Skin epidermis (tissue), 12 donors: ENCODE measurements around the gene RAVER2.
"Not testable (repeated sequence)": the region's sequence is repeated elsewhere in the genome, so short reads cannot be mapped to it uniquely, and the experiment has no call there.

Experiments used
- H3K27ac ChIP-seq, 21 experiments: fragments of 200-600 bp; sonication (generic) in 11 of 21; one replicate each; pipeline ENCODE4 v1.5.0; 2020; ENCODE audit warnings: mild to moderate bottlenecking in 3 of 21, inconsistent platforms in 2 of 21, moderate library complexity in 2 of 21
- H3K4me3 ChIP-seq, 7 experiments: fragments of 200-600 bp; sonication (generic) in 2 of 7; one replicate each; pipeline ENCODE4 v1.5.0; 2020; ENCODE audit warnings: inconsistent platforms in 2 of 7, mild to moderate bottlenecking in 2 of 7, moderate library complexity in 1 of 7

Gene RAVER2

DNA sequence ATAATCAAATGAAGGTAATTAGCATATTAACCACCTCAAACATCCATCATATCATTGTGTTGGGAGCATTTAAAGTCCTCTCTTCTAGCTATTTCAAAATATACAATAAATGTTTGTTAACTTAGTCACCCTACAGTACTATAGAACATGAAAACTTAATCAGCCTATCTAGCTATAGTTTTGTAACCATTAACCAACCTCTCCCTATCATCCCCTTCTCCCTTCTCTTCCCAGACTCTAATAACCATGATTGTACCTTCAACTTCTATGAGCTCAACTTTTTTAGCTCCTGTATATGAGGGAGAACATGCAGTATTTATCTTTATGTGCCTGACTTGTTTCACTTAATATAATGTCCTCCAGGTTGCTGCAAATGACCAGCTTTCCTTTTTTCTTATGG lies 54.0 kb downstream of the RAVER2 start:
- H3K27ac ChIP-seq = no peak overlapping the region
- H3K4me3 ChIP-seq = no peak overlapping the region

DNA sequence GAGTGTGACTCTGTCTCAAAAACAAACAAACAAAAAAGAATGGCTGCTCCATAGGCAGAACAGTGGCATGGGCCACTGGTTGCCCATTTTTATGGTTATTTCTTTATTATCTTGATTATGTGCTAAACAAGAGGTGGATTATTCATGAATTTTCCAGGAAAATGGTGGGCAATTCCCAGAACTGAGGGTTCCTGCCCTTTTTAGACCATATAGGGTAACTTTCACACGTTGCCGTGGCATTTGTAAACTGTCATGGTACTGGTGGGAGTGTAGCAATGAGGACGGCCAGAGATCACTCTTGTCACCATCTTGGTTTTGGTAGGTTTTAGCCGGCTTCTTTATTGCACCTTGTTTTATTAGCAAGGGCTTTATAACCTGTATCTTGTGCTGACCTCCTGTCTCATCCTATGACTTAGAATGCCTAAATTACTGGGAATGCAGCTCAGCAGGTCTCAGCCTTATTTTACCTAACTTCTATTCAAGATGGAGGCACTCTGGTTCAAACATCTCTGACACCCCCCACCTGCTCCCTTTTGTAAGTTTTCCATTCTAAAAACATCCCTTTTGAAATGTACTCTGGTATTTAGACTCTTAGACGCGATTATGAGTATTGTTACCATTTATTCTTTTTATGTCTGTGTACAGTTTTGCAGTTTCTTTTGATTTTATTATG lies 57.1 kb downstream of the RAVER2 start:
- H3K27ac ChIP-seq = no peak overlapping the region
- H3K4me3 ChIP-seq = no peak overlapping the region

DNA sequence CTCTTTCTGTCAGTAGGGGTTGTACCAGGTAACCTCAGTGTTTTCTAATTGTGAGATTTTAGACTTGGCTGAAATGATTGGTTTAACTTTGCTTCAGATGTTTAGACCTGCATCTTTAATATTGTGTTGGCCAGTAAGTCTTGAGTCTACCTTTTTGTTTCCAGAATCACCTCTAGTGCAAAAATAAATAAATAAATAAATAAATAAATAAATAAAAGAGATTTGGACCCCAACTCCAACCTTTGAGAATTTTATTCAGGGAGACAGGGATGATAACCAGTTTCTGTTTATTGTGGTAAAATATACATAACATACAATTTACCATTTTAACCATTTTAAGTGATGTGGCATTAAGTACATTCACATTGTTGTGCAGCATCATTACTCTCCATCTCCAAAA lies 64.4 kb downstream of the RAVER2 start:
- Histone ChIP-seq H3K4me3 (no peak overlapping the region), H3K27ac (no peak overlapping the region)

DNA sequence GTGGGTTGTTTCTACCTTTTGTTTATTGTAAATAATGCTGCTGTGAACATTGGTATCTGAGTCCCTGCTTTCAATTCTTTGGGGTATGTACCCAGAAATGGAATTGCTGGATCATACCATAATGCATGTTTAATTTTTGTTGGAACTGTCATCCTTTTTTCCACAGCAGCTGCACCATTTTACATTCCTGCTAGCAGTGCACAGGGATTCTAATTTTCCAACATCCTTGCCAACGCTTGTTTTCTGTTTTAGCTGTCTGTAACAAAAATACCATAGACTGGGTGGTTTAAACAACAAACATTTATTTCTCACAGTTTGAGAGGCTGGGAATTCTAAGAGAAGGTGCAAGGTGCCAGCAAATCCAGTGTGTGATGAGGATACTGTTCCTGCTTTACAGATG lies 65.1 kb downstream of the RAVER2 start:
- H3K27ac ChIP-seq = no peak overlapping the region
- H3K4me3 ChIP-seq = no peak overlapping the region

DNA sequence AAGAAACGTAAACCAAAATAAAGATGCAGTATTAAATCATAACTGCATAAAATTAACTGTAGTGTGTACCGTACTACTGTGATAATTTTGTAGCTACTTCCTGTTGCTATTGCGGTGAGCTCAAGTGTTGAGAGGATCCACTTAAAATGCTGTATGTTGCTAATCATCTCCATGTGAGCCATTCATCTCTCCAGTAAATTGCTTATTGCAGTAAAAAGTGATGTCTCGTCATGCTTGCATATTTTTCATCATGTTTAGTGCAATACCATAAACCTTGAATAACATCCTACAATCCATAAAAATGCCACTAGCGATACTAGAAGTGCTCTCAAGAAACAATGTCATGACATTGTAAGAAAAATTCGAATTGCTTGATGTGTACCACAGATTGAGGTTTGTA lies 66.3 kb downstream of the RAVER2 start:
- H3K4me3 ChIP-seq = no peak overlapping the region
- no peak overlapping the region for H3K27ac ChIP-seq

DNA sequence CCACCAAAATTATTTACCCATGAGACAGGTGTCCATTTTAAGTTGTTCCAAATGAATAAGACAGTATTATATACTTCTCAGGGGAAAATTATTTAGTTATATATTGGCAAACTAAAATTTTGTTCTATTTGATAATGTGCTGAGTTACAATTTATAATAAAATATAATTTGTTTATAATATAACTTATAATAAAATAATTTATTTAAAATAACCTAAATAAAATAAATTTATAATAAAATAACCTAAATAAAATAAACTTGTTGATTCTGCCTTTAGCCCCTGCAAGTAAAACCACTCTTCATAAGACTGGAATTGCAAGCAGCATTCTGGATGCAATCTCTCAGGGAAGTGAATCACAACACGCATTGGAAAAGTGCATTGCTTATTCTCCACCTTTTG lies 69.6 kb downstream of the RAVER2 start:
- no peak overlapping the region for H3K4me3 ChIP-seq
- H3K27ac ChIP-seq = no peak overlapping the region

DNA sequence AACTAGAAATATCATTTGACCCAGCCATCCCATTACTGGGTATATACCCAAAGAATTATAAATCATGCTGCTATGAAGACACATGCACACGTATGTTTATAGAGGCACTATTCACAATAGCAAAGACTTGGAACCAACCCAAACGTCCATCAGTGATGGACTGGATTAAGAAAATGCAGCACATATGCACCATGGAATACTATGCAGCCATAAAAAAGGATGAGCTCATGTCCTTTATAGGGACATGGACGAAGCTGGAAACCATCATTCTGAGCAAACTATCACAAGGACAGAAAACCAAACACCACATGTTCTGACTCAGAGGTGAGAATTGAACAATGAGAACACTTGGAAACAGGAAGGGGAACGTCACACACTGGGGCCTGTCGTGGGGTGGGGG lies 72.5 kb downstream of the RAVER2 start:
- H3K27ac ChIP-seq, H3K4me3 ChIP-seq: not testable (repeated sequence)

DNA sequence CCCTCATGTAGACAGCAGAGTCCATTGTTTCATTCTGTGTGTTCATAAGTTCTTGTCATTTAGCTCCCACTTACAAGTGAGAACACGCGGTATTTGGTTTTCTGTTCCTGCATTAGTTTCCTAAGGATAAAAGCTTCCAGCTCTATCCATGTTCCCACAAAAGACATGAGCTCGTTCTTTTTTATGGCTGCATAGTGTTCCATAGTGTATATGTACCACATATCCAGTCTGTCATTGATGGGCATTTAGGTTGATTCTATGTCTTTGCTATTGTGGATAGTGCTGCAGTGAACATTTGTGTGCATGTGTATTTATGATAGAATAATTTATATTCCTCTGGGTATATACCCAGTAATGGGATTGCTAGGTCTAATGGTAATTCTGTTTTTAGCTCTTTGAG lies 75.7 kb downstream of the RAVER2 start:
- not testable (repeated sequence) for H3K27ac ChIP-seq, H3K4me3 ChIP-seq

DNA sequence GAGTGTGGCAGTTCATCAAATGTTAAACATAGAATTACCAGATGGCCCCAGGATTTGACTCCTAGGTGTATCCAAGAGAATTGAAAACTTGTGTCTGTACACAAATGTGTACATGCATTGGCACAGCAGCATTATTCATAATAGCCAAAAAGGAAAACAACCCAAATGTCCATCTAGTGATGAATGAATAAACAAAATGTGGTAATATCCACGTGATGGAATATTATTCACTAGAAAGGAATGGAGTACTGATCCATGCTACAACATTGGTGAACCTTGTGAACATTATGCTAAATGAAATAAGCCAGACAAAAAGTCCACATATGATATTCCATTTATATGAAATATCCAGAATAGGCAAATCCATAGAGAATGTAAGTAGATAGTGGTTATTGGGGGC lies 77.7 kb downstream of the RAVER2 start:
- H3K27ac ChIP-seq = no peak overlapping the region
- no peak overlapping the region for H3K4me3 ChIP-seq

DNA sequence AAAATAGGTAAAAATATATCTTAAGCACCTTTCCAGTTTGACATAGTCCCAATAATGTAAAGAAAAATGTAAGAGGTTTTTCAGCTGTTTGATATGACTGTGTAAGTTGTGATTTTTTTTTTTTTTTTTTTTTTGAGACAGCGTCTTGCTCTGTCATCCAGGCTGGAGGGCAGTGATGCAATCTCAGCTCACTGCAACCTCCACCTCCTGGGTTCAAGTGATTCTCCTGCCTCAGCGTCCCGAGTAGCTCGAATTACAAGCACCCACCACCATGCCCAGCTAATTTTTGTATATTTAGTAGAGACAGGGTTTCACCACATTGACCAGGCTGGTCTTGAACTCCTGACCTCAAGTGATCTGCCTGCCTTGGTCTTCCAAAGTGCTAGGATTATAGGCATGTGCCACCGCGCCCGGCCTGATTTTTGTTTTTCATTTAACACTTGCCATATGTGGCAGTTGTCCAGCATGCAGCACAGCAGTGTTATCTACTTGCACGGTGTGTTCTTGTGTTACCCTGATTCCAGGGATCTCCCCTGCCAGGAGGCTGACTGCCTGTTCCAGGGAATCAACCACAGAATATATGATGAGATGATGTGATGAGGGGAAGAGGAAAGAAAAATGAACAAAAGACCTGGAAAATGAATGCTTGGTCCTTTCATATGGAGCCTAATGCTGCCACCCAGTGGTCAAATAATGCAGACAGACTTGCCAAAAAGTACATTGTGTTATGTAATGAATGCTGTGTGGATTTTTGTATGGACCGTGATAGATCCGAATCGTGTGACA lies 79.0 kb downstream of the RAVER2 start:
- Histone ChIP-seq H3K4me3 (no peak overlapping the region), H3K27ac (no peak overlapping the region)

DNA sequence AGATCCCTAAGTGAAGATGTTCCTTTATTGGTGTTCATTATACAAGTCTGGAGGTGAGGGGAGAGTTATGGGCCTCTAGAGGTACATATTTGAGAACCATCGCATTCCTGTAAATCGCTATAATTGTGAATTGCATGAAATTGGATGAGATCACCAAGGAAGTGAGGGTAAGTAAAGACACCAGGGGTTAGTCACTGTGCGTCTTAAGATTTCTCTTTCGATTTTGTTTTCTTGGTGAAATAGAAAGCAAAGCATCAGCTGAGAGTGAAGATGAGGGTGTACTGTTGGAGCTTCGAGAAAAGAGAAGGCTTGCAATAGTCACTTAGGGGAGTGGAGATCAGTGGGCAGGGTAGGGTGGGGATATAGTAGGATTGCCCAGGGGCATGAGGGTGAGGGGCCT lies 82.1 kb downstream of the RAVER2 start:
- H3K4me3 ChIP-seq = no peak overlapping the region
- peak overlapping the region in 7 of 21 experiments; percentile 5 to 75 (median 40) for H3K27ac ChIP-seq

DNA sequence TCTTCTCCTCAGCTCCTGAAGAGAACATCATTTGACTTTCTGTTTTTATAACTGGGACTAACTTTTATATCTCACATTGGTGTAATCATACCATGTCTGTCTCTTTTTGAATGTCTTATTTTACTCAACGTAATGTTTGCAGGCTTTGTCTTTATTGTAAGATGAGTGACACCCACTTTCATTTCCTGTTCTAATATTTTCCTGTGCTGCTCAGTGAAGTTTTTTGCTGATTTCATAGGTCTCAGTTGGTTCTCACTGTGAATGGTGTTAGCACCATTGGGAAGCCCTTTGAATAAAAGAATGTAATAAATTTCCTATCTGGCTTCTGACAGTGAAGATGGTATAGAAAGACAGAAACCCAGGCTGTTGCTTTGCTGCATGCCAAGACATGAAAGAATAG lies 84.0 kb downstream of the RAVER2 start:
- Histone ChIP-seq H3K27ac (peak overlapping the region in 2 of 21 experiments; percentile 34 to 40), H3K4me3 (no peak overlapping the region)

DNA sequence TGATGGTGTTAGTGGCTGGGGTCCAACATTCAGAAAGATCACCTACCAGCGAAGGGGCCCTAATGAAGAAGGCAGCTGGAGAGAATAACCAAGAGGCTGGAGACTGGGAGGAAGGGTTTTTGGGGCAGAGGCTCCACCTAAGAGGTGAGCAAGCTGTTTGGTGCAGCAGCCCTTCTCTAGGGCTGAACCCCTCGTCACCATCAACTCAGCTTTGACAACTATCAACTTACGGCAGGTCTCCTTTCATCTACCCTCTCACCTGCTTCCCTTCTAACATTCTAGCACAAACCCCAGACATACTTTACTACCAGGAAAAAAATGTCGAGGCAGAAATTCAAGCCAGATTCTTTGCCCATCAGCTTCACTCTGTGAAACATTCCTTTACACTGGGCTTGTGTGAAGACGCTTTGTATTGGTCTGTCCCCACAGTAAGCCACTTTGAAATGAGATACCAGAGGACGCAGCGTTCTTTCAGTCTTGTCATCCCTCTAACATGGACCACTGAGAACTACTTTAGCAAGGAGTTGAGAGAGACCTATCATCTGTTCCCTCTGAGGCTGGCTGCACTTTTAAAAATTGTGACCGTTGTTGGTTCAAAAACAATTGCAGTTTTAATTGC lies 84.6 kb downstream of the RAVER2 start:
- Histone ChIP-seq H3K4me3 (no peak overlapping the region), H3K27ac (peak overlapping the region in 1 of 21 experiments; percentile 34)

DNA sequence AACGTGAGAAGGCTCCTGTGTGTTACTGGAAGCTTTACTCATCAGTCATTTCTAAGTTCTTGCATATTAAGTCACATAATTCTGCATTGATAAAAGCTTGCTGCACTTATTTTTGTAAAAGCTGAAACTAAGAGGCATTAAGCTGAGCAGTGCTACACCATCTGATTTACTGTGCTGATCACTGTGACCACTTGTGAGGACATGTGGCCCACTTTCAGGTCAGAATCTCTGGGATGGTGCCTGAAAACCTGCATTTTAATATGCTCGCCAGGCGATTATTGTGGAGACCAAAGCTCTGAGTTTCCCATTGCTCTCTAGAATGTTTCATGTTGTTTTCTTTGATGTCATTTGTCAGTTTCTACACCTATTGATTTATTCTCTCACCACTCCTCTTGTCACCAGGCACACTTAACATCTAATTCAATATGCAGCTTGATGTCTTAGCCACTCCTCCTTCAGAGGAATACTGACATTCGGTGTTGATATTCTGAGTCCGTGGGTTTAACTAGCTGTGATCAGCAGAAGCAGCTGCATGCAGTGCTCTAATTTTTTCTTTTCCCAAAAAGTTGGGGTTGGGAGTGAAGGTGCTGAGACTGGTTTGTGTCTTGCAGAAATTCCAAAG lies 85.3 kb downstream of the RAVER2 start:
- H3K4me3 ChIP-seq = no peak overlapping the region
- no peak overlapping the region for H3K27ac ChIP-seq

DNA sequence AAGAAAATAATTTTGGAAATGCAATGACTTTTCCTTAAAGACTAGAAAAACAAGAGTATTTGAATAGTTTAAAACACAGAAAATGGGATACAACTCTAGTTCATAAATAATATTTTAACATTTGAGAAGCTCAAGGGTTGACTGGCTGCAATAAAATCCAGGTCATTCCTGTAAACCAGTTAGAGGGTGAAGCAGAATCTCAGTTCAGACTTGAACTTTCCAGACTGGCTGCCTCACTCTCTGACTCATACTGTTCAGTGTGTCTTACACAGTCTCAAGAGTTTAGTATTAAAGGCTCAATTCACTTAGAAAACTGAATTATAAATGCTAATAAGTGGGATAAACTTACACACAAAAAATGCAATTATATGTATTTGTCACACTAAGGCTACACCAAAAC lies 89.9 kb downstream of the RAVER2 start:
- H3K27ac ChIP-seq = no peak overlapping the region

DNA sequence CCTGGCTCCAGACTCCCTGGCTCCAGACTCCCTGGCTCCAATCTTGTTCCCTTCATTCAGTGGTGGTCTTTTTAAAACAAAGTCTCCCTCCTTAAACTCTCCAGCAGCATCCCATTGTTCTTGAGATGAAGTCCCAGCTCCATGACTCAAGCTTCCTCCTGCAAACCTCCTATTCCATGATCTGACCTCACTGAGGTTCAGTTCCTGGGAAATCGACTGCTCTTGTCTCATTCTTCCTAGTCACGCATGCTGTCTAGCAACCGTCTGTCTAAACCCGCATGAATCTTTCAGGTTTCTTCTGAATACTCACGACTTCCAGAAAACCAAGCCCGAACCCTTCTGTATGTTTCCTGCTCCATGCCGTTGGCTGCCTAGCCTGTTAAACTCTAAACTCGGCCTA lies 91.9 kb downstream of the RAVER2 start:
- no peak overlapping the region for H3K4me3 ChIP-seq

More for the DNA sequence above, 89.9 kb downstream of the RAVER2 start:
- H3K4me3 ChIP-seq = no peak overlapping the region

DNA sequence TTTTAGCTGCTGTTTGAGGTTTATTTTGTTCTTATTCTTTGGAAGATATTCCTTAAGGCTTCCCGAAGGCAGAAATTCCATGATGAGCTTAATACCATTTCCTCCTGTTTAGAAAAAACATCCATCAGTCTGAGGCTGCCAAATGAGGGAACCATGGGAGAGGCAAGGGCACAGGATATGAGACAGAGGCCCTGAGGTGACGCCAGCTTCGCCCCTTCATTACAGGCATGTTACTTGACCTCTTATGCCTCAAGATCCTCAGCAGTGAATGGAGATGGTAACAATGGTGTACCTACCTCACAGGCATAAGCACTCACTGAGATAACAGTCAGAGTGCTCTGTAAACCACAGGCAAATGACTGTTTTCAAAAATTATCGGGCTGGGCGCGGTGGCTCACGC lies 93.6 kb downstream of the RAVER2 start:
- Histone ChIP-seq H3K27ac (no peak overlapping the region), H3K4me3 (no peak overlapping the region)

More for the DNA sequence above, 91.9 kb downstream of the RAVER2 start:
- H3K27ac ChIP-seq = no peak overlapping the region

DNA sequence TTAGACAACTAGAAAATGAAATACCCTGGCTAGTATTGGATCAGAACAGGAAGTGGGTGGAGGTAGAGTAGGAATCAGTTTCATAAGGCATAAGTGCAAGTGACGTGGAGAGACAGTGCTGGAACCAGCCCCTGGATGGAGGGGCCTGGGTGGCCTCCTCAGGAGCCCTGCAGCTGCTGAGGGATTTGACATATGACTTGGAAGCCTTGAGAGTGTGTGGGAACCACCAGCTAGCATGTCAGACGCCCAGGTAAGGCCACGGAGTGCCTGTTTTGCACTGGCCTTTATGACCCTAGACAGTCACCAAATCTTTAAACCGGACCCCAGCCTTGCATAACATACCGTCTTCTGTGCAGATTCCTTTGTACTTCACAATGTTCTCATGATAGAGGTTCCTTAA lies 94.4 kb downstream of the RAVER2 start:
- Histone ChIP-seq H3K4me3 (no peak overlapping the region), H3K27ac (no peak overlapping the region)

DNA sequence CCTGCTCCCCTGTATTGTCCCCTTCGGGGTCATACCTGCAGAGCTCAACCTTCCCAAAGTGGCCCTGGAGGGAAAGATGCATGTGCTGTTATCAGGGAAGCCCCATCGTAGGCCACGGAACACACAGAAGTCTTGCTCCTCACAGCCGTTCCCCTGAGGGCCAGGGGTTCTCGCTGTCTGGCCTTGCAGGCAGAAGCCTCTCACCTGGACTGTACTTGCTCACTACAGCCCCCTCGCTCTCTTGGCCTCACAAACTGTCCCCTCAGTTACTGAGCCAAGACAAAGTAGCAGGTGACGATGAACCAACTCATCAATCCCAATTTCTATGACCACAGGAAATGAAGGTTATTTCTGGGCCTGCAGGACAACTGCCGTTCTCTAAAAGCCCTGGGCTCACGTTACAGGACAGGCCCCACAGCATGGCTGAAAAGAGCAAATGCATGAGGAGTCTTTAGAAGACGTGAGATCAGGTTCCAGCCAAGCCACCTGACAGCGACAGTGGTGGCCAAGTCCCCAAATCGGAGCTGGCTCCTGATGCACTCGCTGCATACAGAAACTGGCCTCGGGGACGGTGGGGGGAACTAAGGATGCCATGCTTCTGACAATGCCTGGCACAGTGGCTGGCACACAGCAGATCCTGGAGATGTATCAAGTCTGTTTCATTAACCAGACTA lies 95.0 kb downstream of the RAVER2 start:
- no peak overlapping the region for H3K4me3 ChIP-seq
- no peak overlapping the region for H3K27ac ChIP-seq
